ENCODE measurements around the gene KAZN. TPM values are rescaled to one million over a fixed set of nuclear protein-coding genes. Genes with fewer than 3 reads are reported as not detected.

Gene KAZN
- polyA plus RNA-seq, 1 donor (not counting 4 experiments of a cell fraction or from before 2014, with no cell fraction given) = 5.9 TPM

GRCh38 chr1:15103906-15104305 is 505.4 kb downstream of the KAZN start:
- H3K4me2 ChIP-seq (ENCODE audit: control insufficient read depth, extremely low read depth, insufficient read depth, low read depth, low read length) = no peak overlapping the region
- no peak for TF ChIP-seq CTCF (optimal IDR thresholded peaks at IDR 0.05 in 1 of 3, IDR thresholded peaks at IDR 0.05 in 1 of 3, conservative IDR thresholded peaks at IDR 0.05 in 1 of 3; ENCODE audit: extremely low read depth in 1 of 3, insufficient read depth in 2 of 3, low read length in 3 of 3)
- TF ChIP-seq EZH2 (IDR thresholded peaks at IDR 0.05; ENCODE audit: low read length) = no peak
- H3K9me3 ChIP-seq (ENCODE audit: control insufficient read depth, low read depth, low read length) = no peaks in the 10 kb centered on the region
- H4K20me1 ChIP-seq (ENCODE audit: control insufficient read depth, extremely low read depth, insufficient read depth, low read length) = no peaks in the 10 kb centered on the region
- FAIRE-seq = no peak
- H3K9ac ChIP-seq (ENCODE audit: control insufficient read depth, extremely low read depth, insufficient read depth, low read length) = no peak overlapping the region
- H3K27ac ChIP-seq (ENCODE audit: control insufficient read depth, insufficient read depth, low read length) = no peak overlapping the region
- no peak for DNase-seq (ENCODE audit: low read depth, low spot score)
- H3K27me3 ChIP-seq (ENCODE audit: control insufficient read depth, extremely low read depth, insufficient read depth, low read length) = peaks cover 17% of the 10 kb centered on the region
- dilution Hi-C loops (cut with MboI; ENCODE audit: extremely low pct_ligation_motif_present, low sequenced_read_pairs) = no loop called here
- no peak overlapping the region for H2AFZ ChIP-seq (ENCODE audit: control insufficient read depth, low read length)
- no peaks in the 10 kb centered on the region for H3K4me1 ChIP-seq (ENCODE audit: control insufficient read depth, extremely low read depth, insufficient read depth, low read length)
- H3K9me1 ChIP-seq (ENCODE audit: control insufficient read depth, extremely low read depth, insufficient read depth, low read length) = no peaks in the 10 kb centered on the region
- no peak overlapping the region for H3K4me3 ChIP-seq (ENCODE audit: control insufficient read depth in 2 of 3, extremely low read depth in 1 of 3, insufficient read depth in 2 of 3, low read depth in 1 of 3, low read length in 3 of 3)
- H3K79me2 ChIP-seq (ENCODE audit: control insufficient read depth, insufficient read depth, low read length) = no peaks in the 10 kb centered on the region
- no peaks in the 10 kb centered on the region for H3K36me3 ChIP-seq (ENCODE audit: control insufficient read depth in 2 of 2, extremely low read depth in 1 of 2, insufficient read depth in 2 of 2, low read length in 2 of 2)

GRCh38 chr1:15104768-15105167 is 506.3 kb downstream of the KAZN start:
- no peak for FAIRE-seq
- H3K36me3 ChIP-seq (ENCODE audit: control insufficient read depth in 2 of 2, extremely low read depth in 1 of 2, insufficient read depth in 2 of 2, low read length in 2 of 2) = no peaks in the 10 kb centered on the region
- H4K20me1 ChIP-seq (ENCODE audit: control insufficient read depth, extremely low read depth, insufficient read depth, low read length) = no peaks in the 10 kb centered on the region
- no peak overlapping the region for H3K4me3 ChIP-seq (ENCODE audit: control insufficient read depth in 2 of 3, extremely low read depth in 1 of 3, insufficient read depth in 2 of 3, low read depth in 1 of 3, low read length in 3 of 3)
- DNase-seq (ENCODE audit: low read depth, low spot score) = no peak
- no peaks in the 10 kb centered on the region for H3K4me1 ChIP-seq (ENCODE audit: control insufficient read depth, extremely low read depth, insufficient read depth, low read length)
- TF ChIP-seq CTCF (optimal IDR thresholded peaks at IDR 0.05 in 1 of 3, IDR thresholded peaks at IDR 0.05 in 1 of 3, conservative IDR thresholded peaks at IDR 0.05 in 1 of 3; ENCODE audit: extremely low read depth in 1 of 3, insufficient read depth in 2 of 3, low read length in 3 of 3) (no peak), EZH2 (IDR thresholded peaks at IDR 0.05; ENCODE audit: low read length) (no peak)
- no peak overlapping the region for H3K4me2 ChIP-seq (ENCODE audit: control insufficient read depth, extremely low read depth, insufficient read depth, low read depth, low read length)
- no peak overlapping the region for H3K9ac ChIP-seq (ENCODE audit: control insufficient read depth, extremely low read depth, insufficient read depth, low read length)
- H3K27me3 ChIP-seq (ENCODE audit: control insufficient read depth, extremely low read depth, insufficient read depth, low read length) = peaks cover 14% of the 10 kb centered on the region
- no peak overlapping the region for H2AFZ ChIP-seq (ENCODE audit: control insufficient read depth, low read length)
- no peaks in the 10 kb centered on the region for H3K79me2 ChIP-seq (ENCODE audit: control insufficient read depth, insufficient read depth, low read length)
- no peaks in the 10 kb centered on the region for H3K9me1 ChIP-seq (ENCODE audit: control insufficient read depth, extremely low read depth, insufficient read depth, low read length)
- H3K9me3 ChIP-seq (ENCODE audit: control insufficient read depth, low read depth, low read length) = no peaks in the 10 kb centered on the region
- dilution Hi-C loops (cut with MboI; ENCODE audit: extremely low pct_ligation_motif_present, low sequenced_read_pairs) = no loop called here
- H3K27ac ChIP-seq (ENCODE audit: control insufficient read depth, insufficient read depth, low read length) = no peak overlapping the region
